Testis (tissue), 3 donors: Measurements from ENCODE around the gene TMEM198. TPM values are rescaled to one million over a fixed set of nuclear protein-coding genes. Genes with fewer than 3 reads are reported as not detected.

ENCODE experiments used
- DNase-seq: peaks from one replicate; pipeline ENCODE4 v3.0.0-alpha.2; 2019
- H3K27ac ChIP-seq, 2 donors: fragments of 200-600 bp; sonication (generic); one replicate each; pipeline ENCODE4 v1.5.1; 2019
- H3K27me3 ChIP-seq: fragments of 200-600 bp; sonication (generic); one replicate; pipeline ENCODE4 v1.5.1; 2019
- H3K36me3 ChIP-seq: fragments of 200-600 bp; sonication (generic); one replicate; pipeline ENCODE4 v1.5.1; 2017; ENCODE audit warnings: low read depth; ENCODE audit errors: missing control alignments
- H3K4me1 ChIP-seq: fragments of 200-600 bp; sonication (generic); one replicate; pipeline ENCODE4 v1.5.1; 2019
- H3K4me3 ChIP-seq, 2 donors: fragments of 200-600 bp; sonication (generic); one replicate each; pipeline ENCODE4 v1.5.1; 2017 to 2019
- H3K9me3 ChIP-seq: fragments of 200-600 bp; sonication (generic); one replicate; pipeline ENCODE4 v1.5.1; 2017
- CTCF ChIP-seq, 3 experiments: fragments of 450-650 bp in 2 of 3; fragments of 200-600 bp in 1 of 3; sonication (generic) in 1 of 3; IDR thresholded peaks; one replicate each; pipeline ENCODE4 v1.5.1; 2016 to 2019; ENCODE audit warnings: antibody characterized with exemption in 3 of 3, mild to moderate bottlenecking in 2 of 3, moderate library complexity in 1 of 3
- POLR2A ChIP-seq: fragments of 450-650 bp; IDR thresholded peaks from one replicate; pipeline ENCODE4 v1.6.1; 2017; ENCODE audit warnings: antibody characterized with exemption, mild to moderate bottlenecking, moderate library complexity
- WGBS, 2 donors: methylation state at CpG; one replicate each; pipeline ENCODE4 v1.1.5; 2018; 5-methylcytosine and 5-hydroxymethylcytosine counted together
- intact Hi-C: fragments of 100-400 bp; cut with DNase I; formaldehyde crosslinking; loops from one replicate; pipeline ENCODE4 v1.15.1; 2023; ENCODE audit warnings: low total_unique reads
- polyA plus RNA-seq: library from polyadenylated mRNA; stranded (reverse); fragments of 350-450 nt; fragmentation: Illumina TruSeq; extraction: RNeasy Lipid Tissue Mini Kit (QIAGEN cat#74804); gene quantifications from one replicate; pipeline ENCODE4 v1.2.3, GENCODE V29; 2014; ENCODE audit warnings: low read depth, low replicate concordance; ENCODE audit not compliant: insufficient read depth
- total RNA-seq, 2 donors: library from RNA; depleted of rRNA; stranded (reverse); fragments of >200 nt; gene quantifications; one replicate each; pipeline ENCODE4 v1.2.3, GENCODE V29; 2016

The TMEM198 gene
- total and polyA plus RNA-seq, 3 donors from 2014 or later = 7.3 to 11.8 (median 11.3) TPM

GRCh38 chr2:219538504-219538951 lies 5.3 kb upstream of the TMEM198 start:
- H3K4me3 ChIP-seq = no peak overlapping the region
- WGBS, 2 donors = 57 to 76% methylated on average over 6 of the region's 6 CpGs
- peaks cover 25% of the 10 kb centered on the region for H3K4me1 ChIP-seq
- DNase-seq = no peak
- H3K36me3 ChIP-seq = no peaks in the 10 kb centered on the region
- no peaks in the 10 kb centered on the region for H3K27me3 ChIP-seq
- no peaks in the 10 kb centered on the region for H3K9me3 ChIP-seq
- intact Hi-C loops = no loop called here
- TF ChIP-seq CTCF (IDR thresholded peaks at IDR 0.05) = no peak
- no peak for TF ChIP-seq POLR2A
- no peak overlapping the region for H3K27ac ChIP-seq

DNA sequence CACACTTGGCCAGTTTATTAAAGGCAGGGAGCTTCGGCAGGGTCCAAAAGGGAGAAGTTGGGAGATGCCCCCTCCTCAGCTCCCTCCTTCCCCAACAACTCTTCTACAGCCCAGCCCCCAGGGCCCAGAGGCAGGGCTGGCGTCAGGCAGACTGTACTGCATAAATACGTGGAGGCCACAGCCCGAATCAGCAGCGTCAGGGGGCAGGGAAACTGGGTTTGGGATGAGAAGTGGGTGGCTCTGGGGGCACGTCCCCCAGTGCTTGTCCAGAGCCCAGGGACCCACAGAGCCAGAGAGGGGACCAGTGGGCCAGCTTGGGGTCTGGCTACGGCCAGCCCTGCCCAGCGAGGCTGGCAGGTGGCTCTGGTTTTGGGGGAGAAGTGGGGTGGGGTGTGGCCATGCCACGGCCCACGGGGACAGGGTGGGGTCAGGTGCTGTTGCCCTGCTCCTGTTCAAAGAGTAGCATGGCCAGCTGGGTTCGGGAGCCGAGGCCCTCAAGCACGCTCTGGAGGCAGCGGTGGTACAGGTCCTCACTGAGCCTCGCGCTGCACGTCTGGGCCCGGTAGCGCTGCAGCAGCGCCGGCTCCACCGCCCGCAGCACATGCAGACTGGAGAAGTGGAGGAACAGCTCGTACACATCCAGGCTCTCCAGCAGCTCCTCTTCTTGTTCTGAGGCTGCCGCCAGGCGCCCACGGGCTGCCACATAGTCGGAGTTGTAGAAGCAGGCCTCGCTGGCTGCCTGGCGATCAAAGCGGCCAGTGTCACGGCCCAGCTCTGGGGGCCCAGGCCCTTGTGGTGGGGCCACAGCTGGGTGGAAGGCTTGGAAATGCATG lies 4.7 kb upstream of the TMEM198 start:
- Histone ChIP-seq H3K9me3 (no peaks in the 10 kb centered on the region), H3K27ac (no peak overlapping the region), H3K36me3 (no peaks in the 10 kb centered on the region), H3K27me3 (no peaks in the 10 kb centered on the region), H3K4me1 (peaks cover 27% of the 10 kb centered on the region), H3K4me3 (no peak overlapping the region)
- no peak for DNase-seq
- 88 to 98% methylated on average over 8 to 31 of the region's 32 CpGs for WGBS, 2 donors
- intact Hi-C loops = no loop called here
- TF ChIP-seq CTCF (IDR thresholded peaks at IDR 0.05) (no peak), POLR2A (no peak)

- Histone ChIP-seq H3K27ac (no peak overlapping the region), H3K4me1 (peaks cover 34% of the 10 kb centered on the region), H3K36me3 (no peaks in the 10 kb centered on the region), H3K9me3 (no peaks in the 10 kb centered on the region), H3K4me3 (no peak overlapping the region), H3K27me3 (no peaks in the 10 kb centered on the region)
- intact Hi-C loops = loop anchor here (5.0 kb wide), 1 partner anchor 97 kb away; no protein-coding TSS in a partner anchor
- no peak for TF ChIP-seq POLR2A
- DNase-seq = no peak
- 90 to 100% methylated on average over 1 to 46 of the region's 46 CpGs for whole genome bisulfite sequencing, 2 donors
These were observed 3.7 kb upstream of the TMEM198 start for GRCh38 chr2:219539926-219540678.

DNA sequence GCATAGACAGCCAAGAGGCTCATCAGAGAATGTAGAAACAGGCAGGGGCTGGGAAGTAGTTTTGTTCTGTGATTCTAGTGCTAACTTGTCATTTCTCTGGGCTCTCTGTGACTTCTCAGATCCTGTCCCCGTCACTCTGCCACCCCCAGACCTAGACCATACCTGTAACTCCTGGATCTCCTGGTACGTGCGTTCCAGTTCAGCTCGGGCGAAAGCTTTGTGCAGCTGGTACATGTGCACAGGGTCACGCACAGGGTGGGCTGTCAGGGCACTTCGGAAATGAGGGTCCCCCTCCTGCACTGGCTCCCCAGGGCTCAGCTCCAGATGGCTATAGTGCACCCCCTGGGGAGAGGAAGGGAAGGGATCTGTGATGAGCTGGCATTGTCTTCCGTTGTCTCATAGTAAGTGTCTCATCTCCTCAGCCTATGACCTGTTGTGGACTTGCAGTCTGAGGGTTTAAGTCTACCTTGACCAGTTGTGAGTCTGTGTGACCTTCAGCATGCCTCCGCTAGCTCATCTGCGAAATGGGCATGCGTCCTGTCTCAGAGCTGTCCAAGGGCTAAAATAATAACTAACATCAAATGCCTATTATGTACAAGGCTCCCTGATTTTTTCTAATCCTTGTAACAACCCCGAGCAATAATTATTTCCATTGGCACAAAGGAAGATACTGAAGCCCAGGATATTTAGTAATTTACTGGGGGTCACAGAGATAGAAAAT lies 2.9 kb upstream of the TMEM198 start:
- 84 to 88% methylated on average over 12 of the region's 12 CpGs for WGBS, 2 donors
- Histone ChIP-seq H3K27ac (no peak overlapping the region), H3K4me1 (peaks cover 34% of the 10 kb centered on the region), H3K36me3 (no peaks in the 10 kb centered on the region), H3K4me3 (no peak overlapping the region), H3K27me3 (no peaks in the 10 kb centered on the region), H3K9me3 (no peaks in the 10 kb centered on the region)
- intact Hi-C loops = loop anchor here (5.0 kb wide), 1 partner anchor 96 kb away; no protein-coding TSS in a partner anchor
- TF ChIP-seq CTCF (IDR thresholded peaks at IDR 0.05) (no peak), POLR2A (no peak)
- no peak for DNase-seq
